Activated CD8-positive, alpha-beta memory T cell treated with anti-CD3 and anti-CD28 coated beads for 1 hour (primary cell): ENCODE data around the gene LPAR1.

Experiments used
- DNase-seq, 2 donors: peaks; one replicate each; pipeline ENCODE4 v3.0.0-alpha.2; 2020; ENCODE audit warnings: low read depth in 1 of 2; ENCODE audit errors: extremely low read depth in 1 of 2

Gene LPAR1

DNA sequence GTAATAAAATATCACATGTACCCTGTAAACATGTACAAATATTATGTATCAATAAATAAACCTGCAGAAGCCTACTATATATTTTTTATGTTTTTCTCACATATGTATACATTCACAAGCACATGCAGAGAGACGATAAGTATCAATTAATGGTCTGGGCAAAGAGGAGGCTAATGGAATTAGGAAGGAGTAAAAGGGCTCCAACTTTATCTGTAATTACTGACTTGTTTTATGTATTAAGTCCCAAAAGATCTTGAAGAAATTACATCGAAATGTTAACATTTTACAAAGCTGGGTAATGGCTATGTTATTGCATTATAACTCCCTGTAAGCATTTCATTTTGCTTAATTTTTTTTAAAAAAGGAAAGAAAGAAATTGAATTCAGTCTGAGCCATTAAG lies 78.0 kb downstream of the LPAR1 start:
- no peak for DNase-seq

DNA sequence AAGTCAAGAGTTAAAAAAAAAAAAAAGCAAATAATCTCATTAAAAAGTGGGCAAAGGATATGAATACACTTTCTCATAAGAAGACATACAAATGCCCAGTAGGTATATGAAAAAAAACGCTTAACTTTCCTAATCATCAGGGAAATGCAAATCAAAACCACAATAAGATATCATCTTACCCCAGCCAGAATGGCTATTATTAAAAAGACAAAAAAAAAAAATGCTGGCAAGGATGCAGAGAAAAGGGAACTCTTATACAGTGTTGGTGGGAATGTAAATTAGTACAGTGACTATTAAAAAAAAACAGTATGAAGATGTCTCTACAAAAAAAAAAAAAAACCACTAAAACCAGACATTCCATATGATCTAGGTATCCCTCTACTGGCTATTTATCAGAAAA lies 79.4 kb downstream of the LPAR1 start:
- DNase-seq = no peak

GRCh38 chr9:110954822-110955291 lies 83.4 kb downstream of the LPAR1 start:
- no peak for DNase-seq

DNA sequence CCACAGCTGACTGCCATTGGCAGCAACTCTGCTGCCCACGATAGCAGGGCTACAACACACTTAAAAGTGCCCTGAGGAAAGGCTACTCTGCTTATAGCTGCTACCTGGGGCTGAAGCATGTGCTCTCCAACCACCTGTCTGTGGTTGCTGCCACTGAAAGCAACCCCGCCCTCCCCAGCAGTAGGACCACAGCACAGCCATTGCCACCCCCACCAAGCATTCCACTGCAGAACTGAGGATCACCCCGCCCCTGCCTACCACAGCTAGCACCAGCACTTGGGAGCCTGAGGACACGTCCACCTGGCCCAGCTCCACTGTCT lies 85.8 kb downstream of the LPAR1 start:
- no peak for DNase-seq

- no peak for DNase-seq
These were observed 86.3 kb downstream of the LPAR1 start for GRCh38 chr9:110951805-110952539.

DNA sequence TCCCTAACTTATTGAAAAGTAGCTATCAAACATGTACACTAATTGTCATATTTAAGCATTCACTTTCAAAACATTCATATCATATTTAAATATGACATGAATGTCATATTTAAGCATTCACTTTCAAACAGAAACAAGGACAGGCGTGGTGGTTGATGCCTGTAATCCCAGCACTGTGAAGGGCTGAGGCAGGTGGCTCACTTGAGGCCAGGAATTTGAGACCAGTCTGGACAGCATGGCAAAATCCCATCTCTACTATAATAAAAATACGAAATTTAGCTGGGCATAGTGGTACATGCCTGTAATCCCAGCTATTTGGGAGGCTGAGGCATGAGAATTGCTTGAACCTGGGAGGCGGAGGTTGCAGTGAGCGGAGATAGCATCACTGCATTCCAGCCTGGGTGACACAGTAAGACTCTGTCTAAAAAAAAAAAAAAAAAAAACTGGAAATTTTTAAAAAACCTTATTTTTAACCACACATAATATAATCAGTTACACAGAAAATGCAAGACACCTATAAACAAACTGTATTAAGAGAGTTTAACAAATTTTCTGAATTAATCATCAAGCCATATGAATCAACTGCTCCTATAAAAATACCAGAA lies 88.1 kb downstream of the LPAR1 start:
- DNase-seq = no peak

GRCh38 chr9:110949081-110949480 lies 89.2 kb downstream of the LPAR1 start:
- DNase-seq = no peak

- no peak for DNase-seq
These were observed 90.7 kb downstream of the LPAR1 start for GRCh38 chr9:110947491-110948044.

- DNase-seq = no peak
These were observed 95.7 kb downstream of the LPAR1 start for GRCh38 chr9:110942522-110942921.

DNA sequence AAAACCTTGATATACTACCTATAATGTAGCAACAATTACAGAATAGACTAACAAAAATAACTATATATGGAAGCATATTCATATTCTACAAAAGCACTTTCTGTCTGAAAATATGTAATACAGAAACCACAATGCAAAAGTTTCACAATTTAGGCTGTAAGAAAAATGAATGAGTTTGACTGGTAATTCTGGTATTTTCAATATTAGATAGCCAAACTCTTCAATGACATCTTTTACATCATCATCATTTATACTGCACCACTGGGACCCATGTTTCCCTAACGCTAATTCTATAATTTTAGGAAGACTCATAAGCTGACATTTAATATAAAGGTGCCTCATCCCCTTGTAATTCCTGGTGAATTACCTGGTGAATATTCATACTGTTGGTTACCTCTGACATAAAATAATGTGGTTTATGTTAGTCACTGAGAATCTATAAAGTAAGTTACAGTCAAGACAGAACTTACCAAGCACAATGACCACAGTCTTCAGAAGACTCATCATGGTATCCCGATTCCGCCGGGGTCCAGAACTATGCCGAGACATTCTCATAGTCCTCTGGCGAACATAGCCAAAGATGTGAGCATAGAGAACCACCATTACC lies 97.2 kb downstream of the LPAR1 start:
- DNase-seq = no peak

DNA sequence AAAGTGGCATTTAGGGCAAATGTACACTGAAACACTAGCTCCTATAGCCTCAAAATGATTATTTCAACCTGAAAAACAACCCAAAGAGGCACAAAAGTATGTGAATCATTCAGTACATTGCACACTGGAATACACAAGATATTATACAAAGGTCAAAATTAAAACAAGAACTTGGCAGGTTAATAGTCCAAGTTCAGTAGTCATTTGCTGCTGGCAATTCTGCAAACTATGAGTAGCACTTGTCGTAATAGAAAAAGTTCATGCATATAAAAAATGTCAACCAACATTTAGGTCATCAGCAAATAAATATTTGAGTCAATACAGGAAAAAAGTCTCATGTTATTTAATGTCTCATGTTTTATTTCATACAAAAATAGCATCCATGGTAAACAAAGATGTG lies 98.7 kb downstream of the LPAR1 start:
- no peak for DNase-seq

GRCh38 chr9:110939047-110939446 lies 99.2 kb downstream of the LPAR1 start:
- no peak for DNase-seq

DNA sequence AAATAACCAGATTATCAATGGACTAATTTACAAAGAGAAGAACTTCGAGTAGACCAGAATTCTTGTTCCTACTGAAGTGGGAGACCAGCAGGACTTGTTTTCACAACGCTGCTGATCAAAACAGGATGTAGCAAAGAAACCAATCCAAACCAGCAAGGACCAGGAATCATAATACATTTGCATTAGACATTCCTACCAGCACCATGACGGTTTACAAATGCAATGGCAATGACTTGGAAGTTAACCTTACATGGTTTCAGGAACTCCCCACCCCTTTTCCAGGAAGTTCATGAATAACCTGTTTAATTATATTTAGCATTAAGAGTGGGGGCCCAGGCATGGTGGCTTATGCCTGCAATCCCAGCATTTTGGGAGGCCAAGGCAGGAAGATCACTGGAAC lies 100.0 kb downstream of the LPAR1 start:
- DNase-seq = no peak

DNA sequence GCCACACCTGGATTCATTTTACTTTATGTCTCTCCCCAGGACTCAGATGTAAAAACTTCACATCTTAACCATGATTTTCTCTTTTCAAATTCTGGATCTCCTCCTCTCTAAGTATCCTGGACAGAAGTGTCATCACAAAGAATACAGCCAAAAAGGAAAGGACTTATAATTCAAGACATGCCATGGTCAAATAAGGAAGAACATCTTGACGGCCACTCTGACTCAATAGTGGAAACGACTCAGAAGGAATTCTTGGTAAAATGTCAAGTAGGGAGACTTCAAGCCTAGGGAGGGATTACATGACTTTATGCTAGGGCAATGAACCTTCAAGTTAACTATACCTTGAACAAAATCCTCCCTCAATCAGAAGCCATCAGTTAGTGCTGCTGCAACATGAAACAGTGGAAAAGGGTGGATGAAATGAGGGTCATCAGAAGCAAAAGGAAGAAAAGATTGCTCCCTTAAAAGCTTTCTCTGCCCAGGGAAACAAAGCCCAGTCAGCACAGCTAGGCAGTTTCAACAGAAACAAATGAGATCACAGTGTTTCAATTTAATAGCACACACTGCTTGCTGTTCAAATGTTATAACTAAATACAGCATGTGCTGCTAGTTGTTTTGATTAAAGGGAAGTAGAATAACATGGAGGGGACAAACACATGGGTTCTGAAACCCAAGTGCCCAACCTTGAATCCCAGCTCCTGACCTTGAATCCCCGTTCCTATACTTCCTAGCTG lies 101.4 kb downstream of the LPAR1 start:
- no peak for DNase-seq

DNA sequence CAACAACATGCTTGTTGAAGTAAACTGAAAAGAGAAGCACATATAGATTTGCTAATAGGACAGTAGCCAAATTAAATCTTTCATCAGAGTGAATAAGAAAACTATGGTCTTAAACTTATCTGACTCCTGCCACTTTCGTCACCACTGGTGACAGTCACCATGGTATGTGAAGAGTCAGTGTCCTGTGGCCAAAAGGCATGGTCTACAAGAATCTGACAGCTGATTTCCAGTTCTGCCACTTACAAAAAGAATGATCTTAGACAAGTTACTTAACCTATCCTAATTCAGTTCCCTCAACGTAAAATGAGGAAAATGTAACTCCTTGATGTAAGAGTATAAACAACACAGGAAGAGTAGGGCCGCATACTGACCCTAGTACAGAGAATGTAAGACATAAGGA lies 102.0 kb downstream of the LPAR1 start:
- no peak for DNase-seq

DNA sequence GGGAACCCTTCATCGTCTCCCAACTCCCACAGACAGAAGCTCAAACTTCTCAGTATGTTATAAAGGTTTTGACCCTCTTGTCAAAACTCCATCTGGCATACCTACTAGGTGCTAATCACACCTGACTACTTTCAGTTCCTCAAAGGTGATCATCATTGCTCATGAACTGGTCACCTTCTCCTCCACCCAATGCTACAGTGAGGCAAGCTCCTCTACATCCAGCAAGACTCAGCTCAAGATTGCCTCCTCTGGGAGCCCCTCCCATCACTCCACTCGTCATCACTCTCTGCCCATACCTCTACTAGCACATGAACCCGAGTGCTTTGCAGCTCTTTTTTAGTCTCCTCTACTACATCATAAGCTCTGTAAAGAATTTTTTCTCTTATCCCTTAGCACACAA lies 102.4 kb downstream of the LPAR1 start:
- no peak for DNase-seq

- no peak for DNase-seq
These were observed 104.8 kb downstream of the LPAR1 start for GRCh38 chr9:110933350-110934001.

- DNase-seq = no peak
These were observed 105.4 kb downstream of the LPAR1 start for GRCh38 chr9:110932863-110933262.

DNA sequence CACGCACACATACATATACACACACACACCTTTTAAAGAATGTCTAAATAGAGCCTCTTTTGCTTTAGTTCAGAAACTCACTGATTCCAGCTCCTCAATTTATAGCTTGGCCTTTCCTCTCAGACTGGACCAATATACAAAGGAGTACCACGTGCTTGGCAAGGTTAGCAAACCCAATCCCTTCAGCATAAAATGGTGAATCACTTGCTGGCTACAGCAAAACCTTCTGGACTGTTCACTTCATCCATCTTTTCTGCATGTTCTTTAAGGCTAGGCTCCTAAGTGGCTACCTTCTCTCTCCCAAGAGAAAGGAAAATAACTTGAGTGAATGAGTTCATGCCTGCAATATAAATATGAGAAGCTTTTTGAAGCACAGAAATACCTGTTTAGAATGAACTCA lies 109.7 kb downstream of the LPAR1 start:
- DNase-seq = no peak

- DNase-seq = no peak
These were observed 111.3 kb downstream of the LPAR1 start for GRCh38 chr9:110926828-110927487.
